HepG2 (cell line): ENCODE data around the gene CPEB4. TPM values are rescaled to one million over a fixed set of nuclear protein-coding genes. Genes with fewer than 3 reads are reported as not detected.

Experiments used
- ADNP ChIP-seq: sonication (generic); formaldehyde crosslinking; IDR thresholded peaks from 2 replicates; pipeline ENCODE4 v1.4.0; 2020; ENCODE audit warnings: missing genetic modification reagents
- ATF1 ChIP-seq: IDR thresholded peaks from 2 replicates; pipeline ENCODE4 v1.6.1; 2016; ENCODE audit warnings: mild to moderate bottlenecking, control low read depth
- ERF ChIP-seq: IDR thresholded peaks from 2 replicates; pipeline ENCODE4 v1.6.1; 2018; ENCODE audit warnings: missing biosample characterization, missing genetic modification reagents
- FOXP1 ChIP-seq, 2 experiments: fragments of 450-650 bp in 1 of 2; IDR thresholded peaks; 2 replicates each; pipeline ENCODE4 v1.6.1; 2017 to 2018; ENCODE audit warnings: antibody characterized with exemption in 1 of 2
- HNF4A ChIP-seq: sonication (generic); formaldehyde crosslinking; IDR thresholded peaks from 2 replicates; pipeline ENCODE4 v1.4.0; 2020; ENCODE audit warnings: missing genetic modification reagents
- KAT7 ChIP-seq: IDR thresholded peaks from 2 replicates; pipeline ENCODE4 v1.6.1; 2018; ENCODE audit warnings: borderline replicate concordance, missing compliant biosample characterization
- NR2F2 ChIP-seq: IDR thresholded peaks from 2 replicates; pipeline ENCODE4 v1.6.1; 2012; ENCODE audit warnings: low read depth, inconsistent platforms, borderline replicate concordance
- SP5 ChIP-seq: IDR thresholded peaks from 2 replicates; pipeline ENCODE4 v1.6.1; 2016; ENCODE audit warnings: low read depth, borderline replicate concordance
- THAP11 ChIP-seq: IDR thresholded peaks from 2 replicates; pipeline ENCODE4 v1.6.1; 2016; ENCODE audit warnings: missing biosample characterization, missing genetic modification reagents
- ZFX ChIP-seq: sonication (generic); formaldehyde crosslinking; IDR thresholded peaks from 2 replicates; pipeline ENCODE4 v1.4.0; 2020; ENCODE audit warnings: mild to moderate bottlenecking, low read depth, missing genetic modification reagents, moderate library complexity
- ZNF12 ChIP-seq: sonication (generic); formaldehyde crosslinking; IDR thresholded peaks from 2 replicates; pipeline ENCODE4 v1.5.0; 2020; ENCODE audit warnings: missing genetic modification reagents
- ZNF333 ChIP-seq: sonication (generic); formaldehyde crosslinking; IDR thresholded peaks from 2 replicates; pipeline ENCODE4 v1.4.0; 2020; ENCODE audit warnings: mild to moderate bottlenecking, missing genetic modification reagents, borderline replicate concordance
- ZNF441 ChIP-seq: sonication (generic); formaldehyde crosslinking; IDR thresholded peaks from 2 replicates; pipeline ENCODE4 v1.7.0; 2021; ENCODE audit warnings: missing genetic modification reagents, borderline replicate concordance
- ZNF496 ChIP-seq: sonication (generic); formaldehyde crosslinking; IDR thresholded peaks from 2 replicates; pipeline ENCODE4 v1.8.1; 2023; ENCODE audit warnings: mild to moderate bottlenecking, moderate library complexity, missing genetic modification reagents; ENCODE audit not compliant: insufficient replicate concordance
- ZNF547 ChIP-seq: sonication (generic); formaldehyde crosslinking; IDR thresholded peaks from 2 replicates; pipeline ENCODE4 v1.5.1; 2020; ENCODE audit warnings: mild to moderate bottlenecking, missing genetic modification reagents
- ZNF557 ChIP-seq: sonication (generic); formaldehyde crosslinking; IDR thresholded peaks from 2 replicates; pipeline ENCODE4 v1.4.0; 2020; ENCODE audit warnings: missing genetic modification reagents
- ZNF563 ChIP-seq: sonication (generic); formaldehyde crosslinking; IDR thresholded peaks from 2 replicates; pipeline ENCODE4 v1.8.0; 2022; ENCODE audit warnings: mild to moderate bottlenecking, moderate library complexity, missing genetic modification reagents
- ZNF747 ChIP-seq: sonication (generic); formaldehyde crosslinking; IDR thresholded peaks from 2 replicates; pipeline ENCODE4 v1.8.1; 2023; ENCODE audit warnings: missing genetic modification reagents, mild to moderate bottlenecking, borderline replicate concordance
- ZNF790 ChIP-seq: sonication (generic); formaldehyde crosslinking; IDR thresholded peaks from 2 replicates; pipeline ENCODE4 v1.8.0; 2022; ENCODE audit warnings: missing genetic modification reagents, mild to moderate bottlenecking, borderline replicate concordance
- ZSCAN25 ChIP-seq: sonication (generic); formaldehyde crosslinking; IDR thresholded peaks from 2 replicates; pipeline ENCODE4 v1.8.0; 2022; ENCODE audit warnings: mild to moderate bottlenecking, missing genetic modification reagents
- polyA plus RNA-seq, 8 experiments: library from polyadenylated mRNA; depleted of rRNA in 3 of 8; stranded (reverse) in 7 of 8; unstranded in 1 of 8; fragments of >200 nt; fragmentation: Illumina TruSeq in 4 of 8; extraction: Trizol in 4 of 8; gene quantifications; 2 replicates each; pipeline versions ENCODE4 v1.2.1 to v1.2.3, GENCODE V29; 2011 to 2016; ENCODE audit warnings: low read depth in 4 of 8, missing spikeins in 1 of 8, mixed read lengths in 1 of 8; ENCODE audit not compliant: insufficient read depth in 1 of 8
- total RNA-seq, 5 experiments: library from RNA; depleted of rRNA; stranded (reverse); fragments of >200 nt; fragmentation: Illumina TruSeq; extraction: Trizol; gene quantifications; 2 replicates each; pipeline ENCODE4 v1.2.3, GENCODE V29; 2016; ENCODE audit warnings: low read depth in 1 of 5
- TF ChIP-seq, protein P1 (sequence below): sonication (generic); formaldehyde crosslinking; IDR thresholded peaks from 2 replicates; pipeline ENCODE4 v1.4.0; 2020; ENCODE audit warnings: mild to moderate bottlenecking, missing genetic modification reagents
- TF ChIP-seq, protein P2 (sequence below): sonication (generic); formaldehyde crosslinking; IDR thresholded peaks from 2 replicates; pipeline ENCODE4 v1.4.0; 2020; ENCODE audit warnings: missing genetic modification reagents

Gene CPEB4
- total and polyA plus RNA-seq, 2 of the 13 experiments (the other 11 are each of a cell fraction or from before 2014, with no cell fraction given), result 7.7 to 26.7 TPM

DNA sequence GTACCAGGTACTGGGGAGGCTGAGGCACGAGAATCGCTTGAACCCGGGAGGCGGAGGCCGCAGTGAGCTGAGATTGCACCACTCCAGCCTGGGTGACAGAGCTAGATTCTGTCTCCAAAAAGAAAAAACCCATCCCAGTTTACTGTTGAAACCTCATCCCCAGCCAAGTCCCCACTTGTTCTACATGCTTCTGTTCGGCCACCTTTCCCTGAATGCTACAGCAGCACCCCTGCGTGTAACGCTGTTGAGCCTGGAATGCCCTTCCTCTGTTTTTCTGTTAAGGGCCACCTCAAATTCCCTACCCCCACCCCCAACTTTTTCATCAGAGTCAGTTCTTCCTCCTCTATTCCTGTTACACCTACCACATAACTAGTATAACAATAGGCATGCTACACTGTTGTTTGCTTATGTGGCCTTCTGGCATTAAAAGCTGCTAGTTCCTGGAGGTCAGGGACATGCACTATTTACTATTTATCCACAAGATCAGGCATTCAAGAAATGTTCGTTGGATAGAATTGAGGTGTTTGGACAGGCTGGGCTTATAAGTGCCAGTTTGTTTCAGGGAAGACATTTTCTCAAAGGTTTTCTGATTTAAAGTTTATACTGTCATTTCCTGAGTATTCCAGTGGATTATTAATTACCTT is 53.7 kb downstream of the CPEB4 start (continued):
- TF ChIP-seq SP5 (peak; percentile 46; the same call in 1 of the 2 replicates), ATF1 (CRISPR knock-in tag) (0 out of 2 replicates have a peak, but pooled peaks have one; percentile 57), ZNF333 (CRISPR knock-in tag) (no peak), NR2F2 (peak; percentile 89), ZNF12 (CRISPR knock-in tag) (peak; percentile 28; the same call in 1 of the 2 replicates), ZNF547 (no peak), ADNP (CRISPR knock-in tag) (0 out of 2 replicates have a peak, but pooled peaks have one; percentile 54), HNF4A (CRISPR knock-in tag) (peak; percentile 78), ZNF790 (CRISPR knock-in tag) (no peak), ZFX (CRISPR knock-in tag) (peak; percentile 30; the same call in 1 of the 2 replicates), ZNF747 (CRISPR knock-in tag) (peak; percentile 87; the same call in 1 of the 2 replicates), ZNF563 (CRISPR knock-in tag) (no peak), FOXP1 (IDR thresholded peaks at IDR 0.05) (peak; percentile 85), FOXP1 (CRISPR knock-in tag; IDR thresholded peaks at IDR 0.05) (peak; percentile 99), ZSCAN25 (CRISPR knock-in tag) (peak; percentile 61; the same call in 1 of the 2 replicates), KAT7 (peak; percentile 69; the same call in 1 of the 2 replicates), ZNF496 (CRISPR knock-in tag) (no peak), THAP11 (peak; percentile 55; the same call in 1 of the 2 replicates), ERF (CRISPR knock-in tag) (peak; percentile 91), ZNF557 (no peak), ZNF441 (CRISPR knock-in tag) (0 out of 2 replicates have a peak, but pooled peaks have one; percentile 21)
- TF ChIP-seq, protein P1, sequence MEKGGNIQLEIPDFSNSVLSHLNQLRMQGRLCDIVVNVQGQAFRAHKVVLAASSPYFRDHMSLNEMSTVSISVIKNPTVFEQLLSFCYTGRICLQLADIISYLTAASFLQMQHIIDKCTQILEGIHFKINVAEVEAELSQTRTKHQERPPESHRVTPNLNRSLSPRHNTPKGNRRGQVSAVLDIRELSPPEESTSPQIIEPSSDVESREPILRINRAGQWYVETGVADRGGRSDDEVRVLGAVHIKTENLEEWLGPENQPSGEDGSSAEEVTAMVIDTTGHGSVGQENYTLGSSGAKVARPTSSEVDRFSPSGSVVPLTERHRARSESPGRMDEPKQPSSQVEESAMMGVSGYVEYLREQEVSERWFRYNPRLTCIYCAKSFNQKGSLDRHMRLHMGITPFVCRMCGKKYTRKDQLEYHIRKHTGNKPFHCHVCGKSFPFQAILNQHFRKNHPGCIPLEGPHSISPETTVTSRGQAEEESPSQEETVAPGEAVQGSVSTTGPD (CRISPR knock-in tag), result 0 out of 2 replicates have a peak, but pooled peaks have one; percentile 34
- TF ChIP-seq, protein P2, sequence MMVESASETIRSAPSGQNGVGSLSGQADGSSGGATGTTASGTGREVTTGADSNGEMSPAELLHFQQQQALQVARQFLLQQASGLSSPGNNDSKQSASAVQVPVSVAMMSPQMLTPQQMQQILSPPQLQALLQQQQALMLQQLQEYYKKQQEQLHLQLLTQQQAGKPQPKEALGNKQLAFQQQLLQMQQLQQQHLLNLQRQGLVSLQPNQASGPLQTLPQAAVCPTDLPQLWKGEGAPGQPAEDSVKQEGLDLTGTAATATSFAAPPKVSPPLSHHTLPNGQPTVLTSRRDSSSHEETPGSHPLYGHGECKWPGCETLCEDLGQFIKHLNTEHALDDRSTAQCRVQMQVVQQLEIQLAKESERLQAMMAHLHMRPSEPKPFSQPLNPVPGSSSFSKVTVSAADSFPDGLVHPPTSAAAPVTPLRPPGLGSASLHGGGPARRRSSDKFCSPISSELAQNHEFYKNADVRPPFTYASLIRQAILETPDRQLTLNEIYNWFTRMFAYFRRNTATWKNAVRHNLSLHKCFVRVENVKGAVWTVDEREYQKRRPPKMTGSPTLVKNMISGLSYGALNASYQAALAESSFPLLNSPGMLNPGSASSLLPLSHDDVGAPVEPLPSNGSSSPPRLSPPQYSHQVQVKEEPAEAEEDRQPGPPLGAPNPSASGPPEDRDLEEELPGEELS, result peak; percentile 99
